HG02798 (cell line): ENCODE data around the gene SPATC1L.
"Not testable (repeated sequence)": the region's sequence is repeated elsewhere in the genome, so short reads cannot be mapped to it uniquely, and the experiment has no call there.

Experiments used
- ATAC-seq: cut with Tn5 transposase; IDR thresholded peaks from one replicate; pipeline ENCODE4 v1.9.1; 2021; ENCODE audit warnings: mild to moderate bottlenecking; ENCODE audit not compliant: unreplicated experiment, poor library complexity

Gene SPATC1L

DNA sequence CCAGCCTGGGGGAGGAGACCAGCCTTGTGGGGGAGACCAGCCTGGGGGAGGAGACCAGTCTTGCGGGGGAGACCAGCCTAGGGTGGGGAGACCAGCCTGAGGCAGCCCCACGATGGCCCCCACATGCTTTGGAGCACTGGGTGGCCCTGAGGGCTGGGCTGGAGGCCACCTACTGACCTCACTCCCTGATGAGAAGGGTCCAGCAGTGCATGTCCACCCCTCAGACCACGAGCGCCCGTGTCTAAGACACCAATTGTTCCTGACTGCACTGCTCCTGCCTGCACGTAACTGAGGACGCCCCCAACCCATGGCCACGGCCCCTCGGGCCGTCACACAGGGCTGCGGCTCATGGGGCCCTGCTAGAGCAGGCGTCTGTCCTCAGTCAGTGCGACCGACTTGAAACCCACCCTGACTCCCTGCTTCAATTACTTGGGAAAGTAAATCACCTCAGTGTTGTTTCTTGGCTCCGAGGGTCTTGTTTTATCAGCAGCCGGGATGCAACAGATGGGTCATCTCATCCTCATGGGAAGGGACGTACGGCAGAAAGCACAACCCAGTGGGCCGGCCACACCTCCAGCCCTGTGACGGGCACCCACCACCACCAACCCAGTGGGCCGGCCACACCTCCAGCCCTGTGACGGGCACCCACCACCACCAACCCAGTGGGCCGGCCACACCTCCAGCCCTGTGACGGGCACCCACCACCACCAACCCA, at the start of gene SPATC1L:
SPATC1L (minus strand) TSS at position 550 of the 715 bp plus-strand sequence. CDS start 1,643 bp downstream, outside the sequence.
- ATAC-seq = peak; percentile 55

DNA sequence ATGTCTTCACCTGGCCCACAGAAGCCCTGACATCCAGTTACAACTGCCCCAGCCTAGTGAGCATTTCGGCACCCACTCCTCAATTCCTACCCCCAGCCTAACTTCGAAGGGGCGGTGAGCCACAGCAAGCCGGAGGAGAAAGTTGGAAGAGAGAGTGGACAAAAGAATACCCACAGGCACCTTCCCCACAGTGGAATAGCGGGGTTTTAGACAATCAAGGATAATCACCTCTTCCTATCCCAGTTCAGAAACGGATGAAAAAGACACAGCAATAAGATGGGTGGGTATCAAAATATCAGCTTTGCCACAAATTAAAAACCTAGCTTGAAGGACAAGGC, 45.6 kb upstream of the SPATC1L start:
- no peak for ATAC-seq

- peak; percentile 30 for ATAC-seq
Observed at GRCh38 chr21:46229133-46229922, 45.1 kb upstream of the SPATC1L start.

GRCh38 chr21:46228345-46229051, 44.2 kb upstream of the SPATC1L start, which contains the start of gene LSS:
LSS (minus strand) TSS chr21:46228774; CDS start chr21:46228745, 29 bp downstream.
- peak; percentile 91 for ATAC-seq

- ATAC-seq = no peak
Observed at GRCh38 chr21:46227811-46228344, 43.6 kb upstream of the SPATC1L start.

DNA sequence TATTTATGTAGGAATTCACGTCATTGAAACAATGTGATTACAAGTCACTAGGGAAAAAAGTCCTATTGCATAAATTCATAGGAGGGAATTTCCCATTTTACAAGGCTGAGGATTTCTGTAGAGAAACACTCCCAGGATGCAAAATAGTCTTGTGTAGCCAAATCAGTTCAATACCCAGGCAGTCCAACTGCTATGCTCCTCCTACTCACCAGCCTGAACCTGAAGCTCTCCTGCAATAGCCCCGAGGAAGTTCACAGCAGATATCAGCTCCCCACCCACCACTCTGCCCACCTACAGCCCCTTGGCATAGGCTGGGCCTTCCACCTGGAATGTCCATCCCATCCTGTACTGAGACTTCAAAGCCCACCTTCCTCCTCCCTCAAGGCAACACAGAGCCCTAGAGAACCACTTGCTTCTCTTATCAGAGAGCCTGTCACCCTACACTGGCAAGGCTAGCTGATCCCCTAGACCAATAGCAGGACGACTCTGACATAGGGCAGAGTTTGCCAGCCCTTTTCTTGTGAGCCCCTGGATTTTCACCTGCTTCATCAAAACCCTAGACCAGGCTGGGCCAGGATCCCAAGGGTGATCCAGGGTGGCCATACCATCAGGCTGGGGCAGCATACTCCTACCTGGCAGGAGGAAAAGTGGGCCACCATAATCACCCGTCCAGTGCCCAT, 42.8 kb upstream of the SPATC1L start:
- ATAC-seq = no peak

DNA sequence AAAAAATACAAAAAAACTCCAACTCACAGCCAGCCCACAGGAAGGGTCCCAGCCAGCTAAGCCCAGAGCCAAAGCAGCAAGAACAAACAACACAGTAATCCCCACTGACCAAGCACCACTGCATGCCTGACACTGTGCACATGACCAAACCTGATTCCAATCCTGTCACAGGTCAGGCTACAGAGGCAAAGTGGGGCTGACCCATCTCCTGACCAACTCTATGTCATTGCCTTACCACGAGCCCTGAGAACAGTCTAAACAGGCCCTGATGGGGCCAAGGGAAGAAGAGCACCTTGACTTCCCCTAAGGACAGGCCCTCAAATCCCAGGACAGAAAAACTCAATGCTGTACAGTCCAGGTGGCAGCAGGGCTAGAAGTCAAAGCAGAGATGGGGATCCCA, 41.9 kb upstream of the SPATC1L start:
- no peak for ATAC-seq

GRCh38 chr21:46223661-46224060, 39.4 kb upstream of the SPATC1L start:
- ATAC-seq = not testable (repeated sequence)

- no peak for ATAC-seq
Observed at GRCh38 chr21:46223217-46223616, 39.0 kb upstream of the SPATC1L start.

GRCh38 chr21:46222436-46223116, 38.3 kb upstream of the SPATC1L start:
- ATAC-seq = no peak

DNA sequence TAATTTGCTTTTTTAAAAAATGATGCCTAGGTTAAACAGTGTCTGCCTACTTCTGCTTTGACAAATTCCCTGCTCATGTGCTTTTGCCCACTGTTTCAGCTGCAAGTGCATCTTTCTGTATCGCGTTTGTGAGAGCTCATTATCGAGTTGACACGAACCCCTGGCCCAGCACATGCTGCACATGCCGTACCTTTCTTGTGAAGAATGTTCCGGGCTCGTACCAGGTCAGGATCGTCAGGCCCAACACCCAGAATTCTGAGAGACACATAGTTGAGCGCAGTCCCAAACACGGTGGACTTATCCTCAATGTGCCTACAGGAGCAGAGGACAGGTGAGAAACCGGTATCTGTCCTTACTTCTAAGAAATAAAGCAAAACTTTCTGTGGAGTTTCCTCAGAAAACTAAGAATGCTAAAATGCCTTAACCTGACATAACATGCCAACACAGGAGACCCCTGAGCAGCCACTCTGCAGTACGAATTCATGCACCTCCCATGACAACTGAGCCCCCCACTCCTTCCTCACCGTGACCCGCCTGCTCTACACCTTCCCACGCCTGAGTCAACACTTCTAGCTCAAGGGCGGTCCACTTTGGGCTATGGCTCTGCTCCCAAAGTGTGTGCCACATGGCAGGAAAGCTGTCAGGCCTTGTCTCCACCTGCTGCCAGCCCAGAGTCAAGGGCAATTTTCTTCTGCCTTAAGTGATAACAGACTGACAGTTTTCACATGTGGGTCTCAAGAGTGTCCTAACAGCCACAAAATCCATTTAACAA, 37.6 kb upstream of the SPATC1L start:
- no peak for ATAC-seq

- ATAC-seq = no peak
Observed at GRCh38 chr21:46220847-46221246, 36.6 kb upstream of the SPATC1L start.

DNA sequence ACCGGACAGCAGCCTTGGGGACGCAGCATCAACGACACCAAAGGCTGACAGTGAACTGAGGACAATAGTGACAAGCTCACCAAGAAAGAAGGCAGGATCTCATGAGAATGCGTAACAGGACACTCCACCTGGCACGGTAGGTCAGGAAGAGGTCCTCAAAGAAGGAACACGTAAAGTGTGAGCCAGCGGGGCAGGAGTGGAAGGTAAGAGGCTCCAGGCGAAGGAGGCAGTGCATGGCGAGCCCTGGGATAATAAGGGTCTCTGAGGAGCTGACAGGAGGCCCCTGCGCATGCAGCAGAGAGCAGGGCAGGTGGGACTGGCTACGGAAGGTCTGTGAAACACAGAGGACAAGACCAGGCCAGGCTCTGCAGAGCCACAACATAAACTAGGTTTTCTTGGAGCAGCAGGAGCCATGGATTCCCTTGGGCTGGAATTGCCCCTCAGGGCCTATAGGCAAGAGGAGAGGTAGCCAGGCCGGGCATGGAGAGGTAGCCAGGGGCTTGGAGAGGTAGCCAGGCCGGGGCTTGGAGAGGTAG, 36.1 kb upstream of the SPATC1L start:
- ATAC-seq = no peak

DNA sequence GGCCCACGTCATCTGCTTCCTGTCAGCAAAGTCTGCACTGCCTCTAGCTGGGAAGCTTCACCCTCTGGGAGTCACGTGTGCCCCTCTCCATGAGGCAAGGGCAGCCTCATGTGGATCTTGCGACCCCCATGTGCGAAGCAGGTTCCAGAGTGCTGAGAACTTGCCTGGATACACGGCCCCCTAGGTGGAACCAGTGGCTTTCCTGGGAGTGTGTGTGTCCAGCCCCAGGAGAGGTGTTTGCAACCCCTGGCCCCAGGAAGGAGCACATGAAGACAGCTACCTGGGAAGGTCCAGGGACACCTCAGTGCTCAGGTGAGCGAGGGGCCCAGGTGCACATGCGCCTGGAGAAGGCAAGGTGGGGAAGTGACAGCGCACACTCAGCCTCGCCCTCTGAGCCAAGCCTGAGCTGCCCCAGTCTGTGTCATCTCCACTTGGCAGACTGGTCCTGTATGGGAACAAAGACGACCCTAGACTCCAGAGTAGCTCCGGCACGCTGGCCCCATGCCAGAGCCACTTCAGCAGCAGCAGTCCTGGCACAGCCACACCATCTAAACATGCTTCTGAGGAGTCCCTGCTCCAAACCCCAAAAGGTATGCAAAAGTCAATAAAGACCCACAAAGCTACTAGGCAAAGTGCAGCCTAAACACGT, 35.5 kb upstream of the SPATC1L start:
- no peak for ATAC-seq

DNA sequence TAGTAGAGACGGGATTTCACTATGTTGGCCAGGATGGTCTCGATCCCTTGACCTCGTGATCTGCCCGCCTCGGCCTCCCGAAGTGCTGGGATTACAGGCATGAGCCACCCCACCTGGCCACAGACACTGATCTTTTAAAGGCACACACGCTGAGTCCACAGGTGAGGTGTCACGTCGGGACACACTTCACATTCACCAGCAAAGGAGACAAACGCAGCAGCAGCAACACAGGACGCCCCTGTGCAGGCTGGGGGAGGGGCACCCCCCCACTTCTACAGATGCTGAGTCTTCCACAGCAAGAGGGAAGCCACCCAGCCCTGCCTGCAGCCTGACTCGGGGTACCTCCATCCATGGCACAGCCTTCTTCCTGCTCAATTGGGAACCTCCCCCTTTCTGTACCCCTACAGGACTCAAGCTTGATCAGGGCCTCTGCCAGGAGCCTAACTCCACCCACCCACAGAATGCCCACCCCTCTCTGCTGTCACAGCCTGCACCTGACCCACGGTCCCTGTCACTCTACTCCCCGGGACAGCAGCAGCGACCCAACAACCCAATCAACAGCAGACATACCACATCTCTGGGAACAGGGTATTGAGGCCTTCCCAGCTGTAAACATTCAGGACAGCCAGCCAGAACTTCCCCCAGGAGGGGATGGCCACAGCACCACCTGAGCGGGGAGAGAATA, 34.8 kb upstream of the SPATC1L start:
- ATAC-seq = no peak

DNA sequence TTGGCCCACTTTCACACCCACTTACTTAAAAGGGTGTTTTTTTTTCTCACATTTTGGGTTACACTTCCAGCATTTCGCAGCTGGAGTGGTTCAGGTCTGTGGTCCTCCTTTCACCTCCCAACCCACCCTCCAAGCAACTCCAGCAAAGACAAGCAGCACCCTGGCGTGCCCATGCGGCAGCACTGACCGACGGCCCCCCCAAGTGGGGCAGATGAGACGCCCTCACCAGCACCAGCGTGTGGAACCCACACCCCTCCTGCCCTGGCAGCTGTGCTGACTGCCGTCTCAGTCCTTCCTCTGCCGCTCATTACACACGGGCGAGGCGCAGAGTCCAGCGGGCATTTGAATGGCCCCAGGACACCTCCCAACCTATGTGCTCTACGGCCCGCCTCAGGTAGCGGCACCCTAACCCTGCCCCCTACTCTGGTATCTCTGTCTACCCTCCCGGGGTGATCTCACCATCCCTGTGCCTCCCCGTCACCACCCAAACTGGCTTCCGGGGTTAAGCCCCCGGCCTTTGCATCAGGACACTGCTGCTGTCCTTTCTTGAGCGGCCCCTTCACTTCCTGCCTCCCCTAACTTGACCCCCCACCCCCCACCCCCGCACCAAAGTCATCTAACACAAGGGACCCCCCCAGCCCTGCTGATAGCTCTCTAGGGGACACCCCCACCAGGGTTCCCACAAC, 33.4 kb upstream of the SPATC1L start:
- ATAC-seq = no peak

DNA sequence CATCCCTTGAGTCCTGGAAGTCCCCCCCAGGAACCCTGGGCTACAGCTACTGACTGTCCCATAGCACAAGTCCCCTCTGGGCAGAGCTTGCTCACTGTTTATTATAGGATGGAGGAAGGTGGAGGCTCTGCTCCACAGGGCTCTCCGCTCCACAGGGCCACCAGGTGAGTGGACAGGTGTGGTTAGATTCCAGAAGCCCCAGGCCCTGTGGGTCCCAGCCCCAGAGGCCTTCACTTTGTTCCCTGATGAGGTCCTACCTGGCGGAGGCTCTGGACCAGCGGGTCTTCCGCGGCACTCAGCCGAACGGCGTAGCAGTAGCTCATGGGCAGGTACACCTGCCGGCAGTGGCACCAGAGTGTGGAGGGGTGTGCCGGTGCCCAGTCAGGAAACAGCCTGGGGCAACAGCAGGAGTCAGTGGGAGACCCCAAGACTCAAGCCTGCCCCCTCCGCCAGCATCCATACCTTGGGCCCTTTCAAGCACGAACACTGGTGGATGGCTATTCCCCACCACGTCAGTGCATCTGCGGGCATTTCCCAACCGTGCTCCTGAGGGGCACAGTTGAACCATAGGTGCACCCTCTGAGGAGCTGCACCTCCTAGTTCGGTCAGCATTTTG, 32.0 kb upstream of the SPATC1L start:
- no peak for ATAC-seq
